RWPE1 (cell line): ENCODE measurements around the gene MACROH2A2.

Experiments used
- CTCF ChIA-PET: fragments of 350-600 bp; sonication (Branson Sonifier 250); formaldehyde crosslinking; extraction: SDS; loops from one replicate; lab custom pipeline; 2021; lab: Yijun Ruan, JAX
- POLR2A ChIA-PET: fragments of 400-600 bp; formaldehyde crosslinking; extraction: SDS; loops from one replicate; lab custom pipeline; 2020; ENCODE audit warnings: antibody characterized with exemption; ENCODE audit not compliant: low non-redundant PET; lab: Yijun Ruan, JAX
- DNase-seq: peaks from one replicate; pipeline ENCODE4 v3.0.0; 2012; ENCODE audit warnings: low spot score
- H3K27ac ChIP-seq: fragments of 450-650 bp; 2 replicates; pipeline ENCODE4 v1.5.1; 2017
- CTCF ChIP-seq: fragments of 450-650 bp; conservative IDR thresholded peaks from 2 replicates; pipeline ENCODE4 v1.5.1; 2017; ENCODE audit warnings: low read depth, mild to moderate bottlenecking

MACROH2A2 gene

GRCh38 chr10:70135046-70135445 lies 82.4 kb downstream of the MACROH2A2 start:
- POLR2A ChIA-PET = no interaction called here
- DNase-seq = no peak
- peak overlapping the region; percentile 34 for H3K27ac ChIP-seq
- TF ChIP-seq CTCF = no peak
- CTCF ChIA-PET = interaction anchor here (0.7 to 2.9 kb wide), 3 partner anchors 11 to 262 kb away, joined by 4 to 12 read pairs (median 4); partner anchors contain the start of gene TYSND1

- DNase-seq = no peak
- CTCF ChIA-PET = interaction anchor here (0.6 to 2.9 kb wide), 3 partner anchors 9 to 83 kb away, joined by 3 to 12 read pairs (median 4); partner anchors contain the start of gene TYSND1
- peak overlapping the region; percentile 34 for H3K27ac ChIP-seq
- no peak for TF ChIP-seq CTCF
- POLR2A ChIA-PET = interaction anchor here (0.6 kb wide), 1 partner anchor 1995 kb away, joined by 4 read pairs; no protein-coding TSS in a partner anchor
Measured at GRCh38 chr10:70135684-70136083, 83.0 kb downstream of the MACROH2A2 start.

GRCh38 chr10:70137135-70137534 lies 84.5 kb downstream of the MACROH2A2 start:
- POLR2A ChIA-PET = interaction anchor here (0.7 kb wide), 2 partner anchors 9 to 101 kb away, joined by 3 to 6 read pairs; partner anchors contain the start of gene TYSND1
- TF ChIP-seq CTCF = no peak
- 0 out of 2 replicates have a peak overlapping the region, but pooled peaks have one; percentile 2 for H3K27ac ChIP-seq
- CTCF ChIA-PET = interaction anchor here (0.7 to 1.3 kb wide), 2 partner anchors 8 to 21 kb away, joined by 3 to 13 read pairs; no protein-coding TSS in a partner anchor
- DNase-seq = no peak

DNA sequence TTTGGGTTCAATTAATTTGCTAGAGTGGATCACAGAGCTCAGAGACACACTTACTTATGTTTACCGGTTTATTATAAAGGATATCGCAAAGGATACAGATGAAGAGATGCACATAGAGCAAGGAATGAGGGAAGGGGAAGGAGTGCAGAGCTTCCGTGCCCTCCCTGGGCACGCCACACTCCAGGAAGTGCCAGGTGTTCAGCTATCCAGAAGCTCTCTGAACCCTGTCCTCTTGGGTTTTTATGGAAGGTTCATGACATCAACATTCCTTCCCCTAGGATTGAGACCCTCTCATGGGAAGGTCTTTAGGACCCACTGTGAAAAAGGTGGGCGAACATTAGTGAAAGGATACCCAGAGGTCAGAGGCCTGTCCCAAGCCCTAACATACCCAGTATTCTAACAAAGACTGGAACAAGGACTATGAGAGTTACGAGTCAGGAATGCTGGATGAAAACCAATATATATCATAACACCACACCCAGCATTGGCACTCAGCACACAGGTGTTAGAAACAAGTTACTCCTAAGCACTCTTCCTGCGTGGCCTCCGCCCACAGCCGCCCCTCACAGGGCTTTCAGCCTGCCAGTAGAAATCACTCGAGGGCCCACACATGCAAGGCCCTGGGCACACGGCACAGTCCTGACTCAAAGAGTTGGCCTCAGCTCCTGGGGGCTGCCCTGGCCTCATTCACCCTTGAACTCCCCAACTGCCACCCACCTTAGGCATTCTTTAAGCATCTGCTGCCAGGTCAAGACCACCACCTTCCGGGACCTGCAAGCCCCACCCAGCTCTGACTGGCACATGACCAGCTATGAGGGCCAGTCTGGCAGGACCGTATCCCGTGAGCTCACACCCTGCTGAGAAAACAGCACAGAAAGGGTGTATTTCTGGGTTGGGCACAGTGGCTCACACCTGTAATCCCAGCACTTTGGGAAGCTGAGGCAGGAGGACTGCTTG lies 85.6 kb downstream of the MACROH2A2 start:
- H3K27ac ChIP-seq = peak overlapping the region; percentile 78
- CTCF ChIA-PET = interaction anchor here (0.5 to 1.3 kb wide), 5 partner anchors 12 to 166 kb away, joined by 3 to 13 read pairs (median 3); no protein-coding TSS in a partner anchor
- TF ChIP-seq CTCF = no peak
- peak; percentile 70 for DNase-seq
- POLR2A ChIA-PET = interaction anchor here (0.7 kb wide), 1 partner anchor 8 kb away, joined by 3 read pairs; the partner anchor contains the start of gene TYSND1

DNA sequence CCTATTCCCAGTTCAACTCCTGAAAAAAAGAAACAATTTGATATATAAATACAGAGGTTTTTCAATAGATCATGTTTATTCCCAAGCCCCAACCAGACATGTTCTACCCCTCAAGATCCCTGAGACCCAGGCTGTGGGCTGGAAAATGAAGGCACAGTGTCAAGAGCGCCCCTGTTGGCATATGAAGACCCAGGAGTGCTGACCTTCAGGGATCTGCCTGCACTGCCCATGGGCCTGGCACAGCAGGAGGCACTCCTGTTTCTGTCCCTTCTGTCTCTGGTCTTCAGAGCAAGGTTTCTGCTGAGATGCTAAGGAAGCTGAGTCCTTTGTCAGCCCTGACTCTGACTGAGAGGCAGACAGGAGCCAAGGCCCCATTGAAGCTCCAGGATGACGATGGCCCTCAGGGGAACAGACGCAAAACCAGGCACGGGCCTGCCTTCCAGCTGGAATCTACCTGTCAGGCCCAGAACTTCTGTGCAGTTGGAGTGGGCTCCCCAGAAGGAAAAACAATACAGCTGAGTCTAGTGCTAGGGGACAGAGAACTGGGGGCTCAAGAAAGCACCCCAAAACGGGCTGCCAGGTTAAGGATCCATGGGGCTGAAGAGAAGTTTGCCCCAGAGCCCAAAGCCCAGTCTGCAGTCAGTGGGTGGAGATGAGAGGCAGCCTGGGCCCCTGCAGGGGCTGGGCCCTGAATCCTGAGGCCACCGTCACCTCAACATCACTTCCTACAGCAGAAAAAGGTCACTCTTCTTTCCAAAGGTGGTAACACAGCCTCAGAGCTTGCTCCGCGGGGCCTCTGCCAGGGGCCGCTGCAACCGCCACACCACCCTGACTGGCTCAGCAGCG lies 86.7 kb downstream of the MACROH2A2 start:
- H3K27ac ChIP-seq = peak overlapping the region; percentile 78
- CTCF ChIA-PET = interaction anchor here (0.5 to 1.1 kb wide), 6 partner anchors 13 to 238 kb away, joined by 3 to 5 read pairs (median 4); no protein-coding TSS in a partner anchor
- no peak for TF ChIP-seq CTCF
- DNase-seq = no peak
- POLR2A ChIA-PET = no interaction called here

DNA sequence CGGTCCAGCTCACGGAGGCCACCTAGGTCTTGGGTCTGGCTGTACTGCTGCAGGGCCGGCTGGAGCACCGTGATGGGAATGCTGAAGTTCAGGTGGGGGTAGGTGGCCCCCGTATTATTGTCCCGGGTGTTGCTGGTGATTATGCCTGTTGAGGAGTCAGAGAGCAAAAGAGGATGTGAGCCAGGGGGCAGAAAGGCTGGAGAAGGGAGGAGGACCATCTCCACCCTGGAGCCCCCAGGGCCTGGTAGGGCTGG lies 87.3 kb downstream of the MACROH2A2 start:
- POLR2A ChIA-PET = no interaction called here
- CTCF ChIA-PET = interaction anchor here (0.5 to 1.1 kb wide), 5 partner anchors 24 to 971 kb away, joined by 3 to 5 read pairs (median 4); no protein-coding TSS in a partner anchor
- peak overlapping the region; percentile 78 for H3K27ac ChIP-seq
- TF ChIP-seq CTCF = no peak
- DNase-seq = no peak
